CD14-positive monocyte (primary cell): ENCODE measurements around the gene SESN2. TPM values are rescaled to one million over a fixed set of nuclear protein-coding genes. Genes with fewer than 3 reads are reported as not detected.

Experiments
- DNase-seq, 3 donors: peaks; one replicate each; pipeline ENCODE4 v3.0.0-alpha.2; 2011 to 2022
- H2AFZ ChIP-seq: 2 replicates; pipeline ENCODE4 v1.6.0; 2012; ENCODE audit warnings: mild to moderate bottlenecking, low read depth, low read length, inconsistent platforms; ENCODE audit not compliant: insufficient read depth, poor library complexity, severe bottlenecking
- H3K27ac ChIP-seq, 2 donors: 1 replicate in 1 of 2; 2 replicates in 1 of 2; pipeline ENCODE4 v1.5.1; 2012 to 2013; ENCODE audit warnings: low read length in 2 of 2, control low read depth in 1 of 2, inconsistent platforms in 1 of 2, low read depth in 1 of 2, mild to moderate bottlenecking in 1 of 2
- H3K27me3 ChIP-seq, 2 donors: one replicate each; pipeline versions ENCODE4 v1.6.0 to v1.6.1; 2011 to 2013; ENCODE audit warnings: low read length in 2 of 2; ENCODE audit not compliant: control insufficient read depth in 2 of 2, insufficient read depth in 2 of 2
- H3K36me3 ChIP-seq, 2 donors: replicated peaks in 1 of 2; 1 replicate in 1 of 2; 2 replicates in 1 of 2; pipeline versions ENCODE4 v1.5.1 to v1.6.1; 2012 to 2013; ENCODE audit warnings: low read length in 2 of 2, control low read depth in 1 of 2, inconsistent platforms in 1 of 2, mild to moderate bottlenecking in 1 of 2; ENCODE audit not compliant: insufficient read depth in 2 of 2, control insufficient read depth in 1 of 2
- H3K4me1 ChIP-seq, 2 donors: 1 replicate in 1 of 2; 2 replicates in 1 of 2; pipeline versions ENCODE4 v1.5.1 to v1.6.1; 2012 to 2013; ENCODE audit warnings: low read length in 2 of 2, control low read depth in 1 of 2, inconsistent platforms in 1 of 2, mild to moderate bottlenecking in 1 of 2, moderate library complexity in 1 of 2; ENCODE audit not compliant: insufficient read depth in 2 of 2, control insufficient read depth in 1 of 2
- H3K4me2 ChIP-seq: replicated peaks from 2 replicates; pipeline ENCODE3; 2012; ENCODE audit warnings: low read length, moderate library complexity, mild to moderate bottlenecking; ENCODE audit not compliant: poor library complexity, severe bottlenecking; ENCODE audit errors: extremely low read depth
- H3K4me3 ChIP-seq, 3 experiments: fragments of 200-600 bp in 1 of 3; sonication (generic) in 1 of 3; replicated peaks in 1 of 3; 1 replicate in 2 of 3; 2 replicates in 1 of 3; pipeline ENCODE4 v1.5.1; 2011 to 2013; ENCODE audit warnings: low read length in 3 of 3, mild to moderate bottlenecking in 3 of 3, control low read depth in 2 of 3, low read depth in 2 of 3, inconsistent platforms in 1 of 3, moderate library complexity in 1 of 3
- H3K79me2 ChIP-seq: 2 replicates; pipeline ENCODE4 v1.6.0; 2012; ENCODE audit warnings: mild to moderate bottlenecking, control low read depth, inconsistent platforms, low read length, moderate library complexity; ENCODE audit not compliant: insufficient read depth
- H3K9ac ChIP-seq: 2 replicates; pipeline ENCODE4 v1.6.0; 2017; ENCODE audit warnings: low read length, mild to moderate bottlenecking; ENCODE audit not compliant: insufficient read depth, poor library complexity, severe bottlenecking
- H3K9me3 ChIP-seq, 2 donors: replicated peaks in 1 of 2; 1 replicate in 1 of 2; 2 replicates in 1 of 2; pipeline versions ENCODE4 v1.5.1 to v1.6.1; 2012 to 2013; ENCODE audit warnings: low read length in 2 of 2, control low read depth in 1 of 2; ENCODE audit not compliant: control insufficient read depth in 1 of 2, insufficient read depth in 1 of 2
- H4K20me1 ChIP-seq: 2 replicates; pipeline ENCODE4 v1.6.0; 2012; ENCODE audit warnings: mild to moderate bottlenecking, low read length, control low read depth, moderate library complexity; ENCODE audit not compliant: insufficient read depth
- H3K27ac Mint-ChIP-seq, 7 donors: one replicate each; pipeline ENCODE4 v1.8.0; 2020; ENCODE audit warnings: mild to moderate bottlenecking in 7 of 7, mixed read lengths in 7 of 7, moderate library complexity in 6 of 7, inconsistent platforms in 2 of 7
- H3K27me3 Mint-ChIP-seq, 3 donors: one replicate each; pipeline ENCODE4 v1.8.0; 2021 to 2022; ENCODE audit warnings: low read depth in 3 of 3, mild to moderate bottlenecking in 3 of 3, mixed read lengths in 3 of 3, moderate library complexity in 3 of 3, inconsistent platforms in 1 of 3
- H3K36me3 Mint-ChIP-seq, 2 donors: one replicate each; pipeline ENCODE4 v1.8.0; 2020; ENCODE audit warnings: mixed read lengths in 2 of 2, inconsistent platforms in 1 of 2, mild to moderate bottlenecking in 1 of 2
- H3K4me1 Mint-ChIP-seq: one replicate; pipeline ENCODE4 v1.8.0; 2020; ENCODE audit warnings: mild to moderate bottlenecking, mixed read lengths
- H3K4me3 Mint-ChIP-seq, 2 donors: one replicate each; pipeline ENCODE4 v1.8.0; 2020; ENCODE audit warnings: mild to moderate bottlenecking in 2 of 2, mixed read lengths in 2 of 2, moderate library complexity in 1 of 2
- H3K9me3 Mint-ChIP-seq, 7 donors: one replicate each; pipeline ENCODE4 v1.8.0; 2020 to 2022; ENCODE audit warnings: mixed read lengths in 7 of 7, mild to moderate bottlenecking in 6 of 7, moderate library complexity in 6 of 7, inconsistent platforms in 2 of 7
- CTCF ChIP-seq: fragments of 200-600 bp; IDR thresholded peaks from one replicate; pipeline ENCODE4 v1.8.0; 2022; ENCODE audit warnings: antibody characterized with exemption, mild to moderate bottlenecking
- WGBS: methylation state at CpG from one replicate; pipeline ENCODE4 v1.1.5; 2013; ENCODE audit warnings: missing lambda C conversion rate; ENCODE audit not compliant: insufficient coverage; 5-methylcytosine and 5-hydroxymethylcytosine counted together
- intact Hi-C, 2 donors: fragments of 100-400 bp; cut with micrococcal nuclease; formaldehyde crosslinking; loops; one replicate each; pipeline versions ENCODE4 v1.15.0 to v1.15.1; 2023
- polyA plus RNA-seq, 3 donors: library from polyadenylated mRNA; depleted of rRNA in 1 of 3; unstranded in 2 of 3; stranded (reverse) in 1 of 3; fragments of 300-500 nt in 2 of 3; fragments of >200 nt in 1 of 3; fragmentation: Illumina TruSeq in 2 of 3; gene quantifications; 1 replicate in 2 of 3; 2 replicates in 1 of 3; pipeline ENCODE4 v1.2.3, GENCODE V29; 2012 to 2021

Gene SESN2
- polyA plus RNA-seq, 3 donors, result 5.0 to 15.7 (median 5.1) TPM

GRCh38 chr1:28213315-28213714 lies 46.0 kb upstream of the SESN2 start:
- Mint-ChIP-seq H3K9me3 (no peaks in the 10 kb centered on the region), H3K27me3 (peaks cover 0 to 1% (median 0%) of the 10 kb centered on the region in 3 donors), H3K4me3 (no peak overlapping the region), H3K27ac (peak overlapping the region in 1 of 7 donors; percentile 44), H3K4me1 (no peaks in the 10 kb centered on the region), H3K36me3 (peaks cover 47 to 76% of the 10 kb centered on the region in 2 donors)
- Histone ChIP-seq H3K27ac (no peak overlapping the region), H4K20me1 (peaks cover 7% of the 10 kb centered on the region), H3K9ac (no peak overlapping the region), H3K36me3 (peaks cover 48 to 87% of the 10 kb centered on the region in 2 donors), H3K4me1 (no peaks in the 10 kb centered on the region), H3K4me3 (no peak overlapping the region), H3K4me2 (no peak overlapping the region), H2AFZ (no peak overlapping the region), H3K79me2 (peaks cover 25% of the 10 kb centered on the region), H3K27me3 (no peaks in the 10 kb centered on the region), H3K9me3 (no peaks in the 10 kb centered on the region)
- TF ChIP-seq CTCF, result no peak
- intact Hi-C loops, result no loop called here
- no peak for DNase-seq
- WGBS, result 100% methylated on average over 1 of the region's 2 CpGs

- Histone ChIP-seq H2AFZ (no peak overlapping the region), H3K79me2 (peaks cover 69% of the 10 kb centered on the region), H3K9me3 (no peaks in the 10 kb centered on the region), H3K27me3 (no peaks in the 10 kb centered on the region), H3K4me3 (no peak overlapping the region), H3K4me1 (peaks cover 14 to 20% of the 10 kb centered on the region in 2 donors), H3K4me2 (no peak overlapping the region), H3K27ac (no peak overlapping the region), H3K9ac (no peak overlapping the region), H4K20me1 (no peaks in the 10 kb centered on the region), H3K36me3 (peaks cover 52 to 65% of the 10 kb centered on the region in 2 donors)
- peaks cover 45 to 63% of the 10 kb centered on the region in 2 donors for H3K36me3 Mint-ChIP-seq
- H3K27ac Mint-ChIP-seq, result no peak overlapping the region
- intact Hi-C loops, result loop anchor here in 1 of 2 donors (10.0 kb wide), 1 partner anchor 384 kb away; no protein-coding TSS in a partner anchor
- no peak overlapping the region for H3K4me3 Mint-ChIP-seq
- no peak for TF ChIP-seq CTCF
- peaks cover 13% of the 10 kb centered on the region for H3K4me1 Mint-ChIP-seq
- H3K9me3 Mint-ChIP-seq, result no peaks in the 10 kb centered on the region
- H3K27me3 Mint-ChIP-seq, result peaks cover 0 to 2% (median 0%) of the 10 kb centered on the region in 3 donors
- DNase-seq, result no peak
Measured at GRCh38 chr1:28229089-28229488, 30.2 kb upstream of the SESN2 start.
